ENCODE measurements around the gene TMC3.

Gene TMC3

GRCh38 chr15:81327516-81327915 lies 46.5 kb downstream of the TMC3 start:
- TF ChIP-seq GATA2 (IDR thresholded peaks at IDR 0.05; ENCODE audit: low read depth, low read length), result no peak
- no peak for TF ChIP-seq GATA3 (IDR thresholded peaks at IDR 0.05; ENCODE audit: low read depth, low read length)

DNA sequence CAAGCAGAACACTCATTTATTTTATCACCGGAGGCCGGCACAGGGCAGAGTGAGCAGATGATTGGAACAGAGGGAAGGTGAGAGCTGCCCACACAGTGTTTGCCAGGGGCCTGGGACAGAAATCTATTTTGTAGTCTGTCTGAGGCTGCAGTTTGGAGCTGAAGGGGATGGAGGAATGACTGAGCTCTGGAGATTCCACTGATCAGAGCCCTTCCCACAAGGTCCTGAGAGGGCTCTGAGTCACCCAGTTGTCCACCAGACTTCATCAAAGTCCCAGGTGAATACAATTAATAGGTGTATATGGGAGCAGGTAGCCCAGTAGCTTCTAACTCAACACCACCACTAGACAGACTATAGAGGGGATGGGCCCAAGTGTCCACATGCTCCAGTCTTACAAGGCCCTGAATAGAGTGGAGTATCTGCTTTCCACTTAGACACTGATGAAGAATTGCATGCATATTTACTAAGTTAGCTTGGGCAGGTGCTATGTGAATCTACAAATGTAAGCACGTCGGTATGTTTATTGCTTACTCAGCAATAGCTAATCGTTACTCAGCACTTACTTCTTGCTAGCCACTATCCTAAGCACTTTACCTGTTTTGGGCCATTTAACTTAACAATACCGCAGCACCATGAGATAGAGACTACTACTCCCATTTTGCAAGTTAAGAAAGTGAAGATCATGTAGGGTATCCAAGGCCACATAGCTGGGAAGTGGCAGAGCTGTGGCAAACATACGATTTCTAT lies 47.4 kb downstream of the TMC3 start:
- no peak for TF ChIP-seq GATA2 (IDR thresholded peaks at IDR 0.05; ENCODE audit: low read depth, low read length)
- TF ChIP-seq GATA3 (IDR thresholded peaks at IDR 0.05; ENCODE audit: low read depth, low read length), result no peak

DNA sequence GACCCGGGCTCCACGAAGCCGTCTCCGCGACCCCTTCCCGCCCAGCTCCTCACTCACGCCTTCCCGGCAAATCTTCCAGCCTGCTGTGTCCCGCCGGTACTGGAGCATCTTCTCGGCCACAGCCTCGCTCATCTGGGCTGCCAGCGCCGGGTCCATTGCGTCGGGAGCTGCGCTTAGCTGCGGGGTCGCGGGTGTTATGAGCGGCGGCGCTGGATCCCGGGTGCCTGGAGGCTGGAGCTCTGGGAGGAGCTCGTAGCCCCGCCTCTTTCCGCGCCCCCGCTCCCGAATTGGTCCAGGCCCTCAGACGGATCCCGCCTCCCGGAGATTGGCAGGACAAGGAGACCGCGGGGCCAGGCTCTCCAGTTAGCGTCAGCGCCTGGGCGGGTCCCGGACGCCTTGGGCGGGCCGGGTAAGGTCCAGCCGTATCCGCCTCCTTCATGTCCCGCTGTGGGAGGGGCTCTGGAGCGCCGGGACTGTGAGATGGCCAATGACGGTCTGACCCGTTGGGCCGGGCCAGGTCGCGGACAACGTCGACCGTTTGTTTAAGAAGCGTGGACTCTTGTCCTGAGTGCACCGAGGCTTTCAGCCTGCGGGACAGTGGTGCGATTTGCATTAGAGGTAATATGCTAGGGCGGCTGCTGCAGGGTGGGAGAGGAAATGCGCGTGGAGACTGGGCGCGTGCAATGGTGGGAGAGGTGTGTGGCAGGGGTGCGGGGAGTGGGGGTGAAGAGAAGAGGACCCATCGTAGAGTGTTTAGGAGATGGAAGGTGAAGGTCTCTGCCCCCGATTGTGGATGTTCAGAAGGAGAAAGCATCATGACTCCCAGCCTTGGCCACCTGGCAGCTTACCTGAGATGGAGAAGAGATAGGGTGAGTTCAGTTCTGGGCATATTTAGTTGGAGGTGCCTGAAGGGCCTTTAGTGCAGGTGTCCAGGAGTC lies 49.8 kb downstream of the TMC3 start, which contains the start of gene STARD5:
TSS of gene STARD5 (minus strand) at position 198 of the 938 bp plus-strand sequence. CDS start at position 156, 42 bp downstream.
- TF ChIP-seq GATA2 (IDR thresholded peaks at IDR 0.05; ENCODE audit: low read depth, low read length) (peak; percentile 51; the same call in 1 of the 2 replicates), GATA3 (IDR thresholded peaks at IDR 0.05; ENCODE audit: low read depth, low read length) (no peak)

- no peak for TF ChIP-seq GATA3 (IDR thresholded peaks at IDR 0.05; ENCODE audit: low read depth, low read length)
- TF ChIP-seq GATA2 (IDR thresholded peaks at IDR 0.05; ENCODE audit: low read depth, low read length), result no peak
Observed at GRCh38 chr15:81323559-81323943, 50.5 kb downstream of the TMC3 start.

DNA sequence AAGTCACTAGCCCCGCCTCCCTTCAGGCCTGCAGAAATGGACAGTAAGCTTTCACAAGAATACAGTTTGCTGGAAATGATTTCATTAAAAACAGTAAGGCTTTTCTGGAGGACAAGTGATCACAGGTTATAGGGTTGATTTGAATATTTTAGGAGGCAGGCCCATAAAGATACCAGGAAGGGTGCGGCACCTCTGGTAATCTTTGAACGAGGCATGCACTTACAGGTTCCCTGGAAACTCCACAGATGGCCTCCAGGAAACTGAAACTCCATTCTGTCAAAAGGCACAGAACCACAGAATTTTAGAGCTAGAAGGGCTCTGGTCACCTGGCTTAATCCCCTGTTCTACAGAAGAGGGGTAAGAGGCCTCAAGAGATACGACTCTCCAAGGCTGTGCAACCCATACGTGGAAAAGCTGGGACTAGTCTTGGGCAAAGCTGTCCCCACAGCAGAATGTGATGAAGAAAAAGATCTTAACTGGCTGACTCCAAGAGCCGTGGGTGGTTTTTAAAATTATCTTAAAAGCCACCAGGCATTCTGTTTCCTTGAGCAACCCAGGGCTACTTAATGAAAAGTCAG lies 51.2 kb downstream of the TMC3 start:
- TF ChIP-seq GATA2 (IDR thresholded peaks at IDR 0.05; ENCODE audit: low read depth, low read length), result no peak
- no peak for TF ChIP-seq GATA3 (IDR thresholded peaks at IDR 0.05; ENCODE audit: low read depth, low read length)

GRCh38 chr15:81321667-81322066 lies 52.3 kb downstream of the TMC3 start:
- TF ChIP-seq GATA3 (IDR thresholded peaks at IDR 0.05; ENCODE audit: low read depth, low read length) (no peak), GATA2 (IDR thresholded peaks at IDR 0.05; ENCODE audit: low read depth, low read length) (no peak)

GRCh38 chr15:81317642-81318017 lies 56.4 kb downstream of the TMC3 start:
- TF ChIP-seq GATA2 (IDR thresholded peaks at IDR 0.05; ENCODE audit: low read depth, low read length) (no peak), GATA3 (IDR thresholded peaks at IDR 0.05; ENCODE audit: low read depth, low read length) (no peak)

GRCh38 chr15:81316267-81316666 lies 57.7 kb downstream of the TMC3 start:
- TF ChIP-seq GATA2 (IDR thresholded peaks at IDR 0.05; ENCODE audit: low read depth, low read length), result no peak
- no peak for TF ChIP-seq GATA3 (IDR thresholded peaks at IDR 0.05; ENCODE audit: low read depth, low read length)

- no peak for TF ChIP-seq GATA2 (IDR thresholded peaks at IDR 0.05; ENCODE audit: low read depth, low read length)
- TF ChIP-seq GATA3 (IDR thresholded peaks at IDR 0.05; ENCODE audit: low read depth, low read length), result no peak
Observed at GRCh38 chr15:81315452-81316175, 58.4 kb downstream of the TMC3 start.

- TF ChIP-seq GATA3 (IDR thresholded peaks at IDR 0.05; ENCODE audit: low read depth, low read length), result no peak
- no peak for TF ChIP-seq GATA2 (IDR thresholded peaks at IDR 0.05; ENCODE audit: low read depth, low read length)
Observed at GRCh38 chr15:81314378-81314777, 59.6 kb downstream of the TMC3 start.

DNA sequence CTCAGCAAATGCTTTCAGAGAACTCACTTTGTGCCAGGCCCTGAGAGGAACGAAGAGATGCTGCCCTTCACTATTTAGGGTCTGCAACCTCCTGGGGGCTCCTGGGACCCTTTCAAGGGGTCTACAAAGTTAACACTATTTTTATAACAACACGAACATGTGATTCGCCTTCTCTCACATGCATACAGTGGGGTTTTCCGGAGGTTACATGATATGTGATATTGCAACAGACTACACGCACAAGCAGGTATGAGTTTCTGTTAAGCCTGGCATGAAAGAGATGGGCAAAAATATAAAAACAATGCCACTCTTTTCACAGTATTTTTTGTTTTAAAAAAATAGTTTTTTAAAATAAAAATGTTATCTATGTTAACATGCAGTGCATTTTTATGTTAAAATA lies 60.3 kb downstream of the TMC3 start:
- no peak for TF ChIP-seq GATA3 (IDR thresholded peaks at IDR 0.05; ENCODE audit: low read depth, low read length)
- TF ChIP-seq GATA2 (IDR thresholded peaks at IDR 0.05; ENCODE audit: low read depth, low read length), result no peak

DNA sequence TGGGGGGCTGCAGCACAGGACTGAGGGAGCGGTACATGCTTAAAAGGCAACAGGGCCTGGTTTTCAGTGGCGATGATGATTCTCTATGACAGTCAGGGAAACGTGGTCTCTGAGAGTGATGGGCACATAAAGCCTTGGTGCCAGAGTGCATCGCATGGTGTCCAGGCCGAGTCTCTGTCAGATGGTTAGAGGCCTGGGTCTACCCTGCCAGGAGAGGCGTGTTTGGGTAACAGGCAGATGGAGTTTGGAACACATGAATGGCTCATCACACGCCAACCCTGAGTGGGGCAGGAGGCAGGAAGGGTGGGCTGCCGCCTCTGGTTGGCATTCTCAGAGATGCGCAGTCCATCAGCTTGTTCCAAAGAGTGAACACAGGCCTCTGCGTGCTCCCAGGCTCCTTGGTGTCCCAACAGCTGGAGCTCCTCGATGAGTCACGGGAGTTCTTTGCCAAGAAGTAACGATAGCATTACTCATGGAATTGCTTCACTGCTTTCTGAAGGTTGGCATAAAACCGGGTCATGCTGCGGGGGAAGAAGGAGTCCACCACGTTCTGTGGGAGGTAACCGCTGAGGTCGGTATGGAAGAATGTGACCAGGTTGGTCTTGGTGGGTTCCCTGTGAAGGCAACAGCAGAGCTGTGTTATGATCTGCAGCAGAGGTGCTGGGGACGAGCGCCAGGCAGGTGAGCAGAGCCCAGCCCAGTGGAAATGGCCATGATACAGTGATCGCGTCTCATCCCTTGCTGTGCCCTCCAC lies 61.0 kb downstream of the TMC3 start:
- no peak for TF ChIP-seq GATA2 (IDR thresholded peaks at IDR 0.05; ENCODE audit: low read depth, low read length)
- no peak for TF ChIP-seq GATA3 (IDR thresholded peaks at IDR 0.05; ENCODE audit: low read depth, low read length)

Data from SH-SY5Y (cell line).